Measurements from ENCODE around the gene TRIM54.
"Not testable (repeated sequence)": the region's sequence is repeated elsewhere in the genome, so short reads cannot be mapped to it uniquely, and the experiment has no call there.

GRCh38 chr2:27300606-27301005 is 18.4 kb downstream of the TRIM54 start:
- not testable (repeated sequence) for TF ChIP-seq EZH2 (IDR thresholded peaks at IDR 0.05; ENCODE audit: borderline replicate concordance); CTCF (IDR thresholded peaks at IDR 0.05; ENCODE audit: poor library complexity); EZH2phosphoT487 (IDR thresholded peaks at IDR 0.05; ENCODE audit: low read depth, severe bottlenecking, unreplicated experiment)
